Neutrophil (primary cell): ENCODE measurements around the gene DNAJC13.

ENCODE experiments used
- H3K27ac ChIP-seq: fragments of 200-600 bp; sonication (generic); 2 replicates; pipeline ENCODE4 v1.5.1; 2016; ENCODE audit warnings: mild to moderate bottlenecking, moderate library complexity
- H3K27me3 ChIP-seq: fragments of 200-600 bp; sonication (generic); 2 replicates; pipeline ENCODE4 v1.6.0; 2016; ENCODE audit warnings: mild to moderate bottlenecking
- H3K36me3 ChIP-seq: fragments of 200-600 bp; sonication (generic); 2 replicates; pipeline ENCODE4 v1.5.1; 2017
- H3K4me1 ChIP-seq, 2 experiments: fragments of 200-600 bp in 1 of 2; sonication (generic) in 1 of 2; 1 replicate in 1 of 2; 2 replicates in 1 of 2; pipeline versions ENCODE4 v1.5.1 to v1.6.1; 2013 to 2016; ENCODE audit warnings: low read depth in 1 of 2, low read length in 1 of 2, mild to moderate bottlenecking in 1 of 2, moderate library complexity in 1 of 2; ENCODE audit not compliant: control insufficient read depth in 1 of 2, insufficient read depth in 1 of 2
- H3K4me3 ChIP-seq, 2 experiments: fragments of 200-600 bp in 1 of 2; sonication (generic) in 1 of 2; 1 replicate in 1 of 2; 2 replicates in 1 of 2; pipeline ENCODE4 v1.5.1; 2013 to 2016; ENCODE audit warnings: low read depth in 1 of 2, low read length in 1 of 2, mild to moderate bottlenecking in 1 of 2, moderate library complexity in 1 of 2
- H3K9me3 ChIP-seq: fragments of 200-600 bp; sonication (generic); 2 replicates; pipeline ENCODE4 v1.5.1; 2016
- CTCF ChIP-seq: fragments of 200-600 bp; sonication (generic); IDR thresholded peaks from 2 replicates; pipeline ENCODE4 v1.5.1; 2016; ENCODE audit warnings: antibody characterized with exemption

The DNAJC13 gene

GRCh38 chr3:132443421-132443820 lies 26.1 kb downstream of the DNAJC13 start:
- Histone ChIP-seq H3K4me3 (no peak overlapping the region), H3K27ac (no peak overlapping the region), H3K9me3 (no peaks in the 10 kb centered on the region), H3K36me3 (no peaks in the 10 kb centered on the region), H3K4me1 (peaks cover 45 to 57% of the 10 kb centered on the region in 2 experiments), H3K27me3 (no peaks in the 10 kb centered on the region)
- no peak for TF ChIP-seq CTCF

- Histone ChIP-seq H3K27me3 (no peaks in the 10 kb centered on the region), H3K36me3 (no peaks in the 10 kb centered on the region), H3K4me1 (peaks cover 38 to 50% of the 10 kb centered on the region in 2 experiments), H3K9me3 (no peaks in the 10 kb centered on the region), H3K4me3 (no peak overlapping the region), H3K27ac (peak overlapping the region; percentile 59)
- no peak for TF ChIP-seq CTCF
These were observed 27.1 kb downstream of the DNAJC13 start for GRCh38 chr3:132444383-132444782.

GRCh38 chr3:132445817-132446216 lies 28.5 kb downstream of the DNAJC13 start:
- H3K4me3 ChIP-seq: no peak overlapping the region
- no peaks in the 10 kb centered on the region for H3K9me3 ChIP-seq
- no peaks in the 10 kb centered on the region for H3K27me3 ChIP-seq
- TF ChIP-seq CTCF: no peak
- H3K27ac ChIP-seq: peak overlapping the region; percentile 59
- no peaks in the 10 kb centered on the region for H3K36me3 ChIP-seq
- peaks cover 31 to 43% of the 10 kb centered on the region in 2 experiments for H3K4me1 ChIP-seq

- Histone ChIP-seq H3K27me3 (no peaks in the 10 kb centered on the region), H3K9me3 (no peaks in the 10 kb centered on the region), H3K4me1 (peaks cover 31 to 43% of the 10 kb centered on the region in 2 experiments), H3K27ac (peak overlapping the region; percentile 61), H3K36me3 (peaks cover 11% of the 10 kb centered on the region), H3K4me3 (no peak overlapping the region)
- TF ChIP-seq CTCF: no peak
These were observed 31.1 kb downstream of the DNAJC13 start for GRCh38 chr3:132448216-132448961.

GRCh38 chr3:132456136-132456535 lies 38.8 kb downstream of the DNAJC13 start:
- Histone ChIP-seq H3K9me3 (no peaks in the 10 kb centered on the region), H3K36me3 (peaks cover 11% of the 10 kb centered on the region), H3K27ac (peak overlapping the region; percentile 82), H3K4me3 (peak overlapping the region in 1 of 2 experiments; percentile 23), H3K27me3 (no peaks in the 10 kb centered on the region), H3K4me1 (peaks cover 61 to 63% of the 10 kb centered on the region in 2 experiments)
- no peak for TF ChIP-seq CTCF
